GM12873 (cell line): ENCODE data around the gene IGSF8.

Experiments used
- CTCF ChIP-seq: IDR thresholded peaks from 2 replicates; pipeline ENCODE4 v1.5.1; 2012; ENCODE audit warnings: low read depth, mild to moderate bottlenecking, moderate library complexity, low read length, control low read depth; ENCODE audit not compliant: insufficient read depth; ENCODE audit errors: missing control alignments

Gene IGSF8

GRCh38 chr1:160075836-160076235 is 22.6 kb downstream of the IGSF8 start:
- no peak for TF ChIP-seq CTCF

- no peak for TF ChIP-seq CTCF
Measured at GRCh38 chr1:160074865-160075264, 23.6 kb downstream of the IGSF8 start.

- no peak for TF ChIP-seq CTCF
Measured at GRCh38 chr1:160071289-160071688, 27.1 kb downstream of the IGSF8 start.

GRCh38 chr1:160070243-160071163 is 27.9 kb downstream of the IGSF8 start:
- no peak for TF ChIP-seq CTCF

GRCh38 chr1:160069460-160070231 is 28.8 kb downstream of the IGSF8 start, which contains the start of gene KCNJ10:
TSS of gene KCNJ10 (minus strand) at chr1:160070160. CDS start at chr1:160042532, 27,628 bp downstream.
- no peak for TF ChIP-seq CTCF

GRCh38 chr1:160068225-160068624 is 30.2 kb downstream of the IGSF8 start:
- no peak for TF ChIP-seq CTCF
